HepG2 (cell line): ENCODE measurements around the gene CFAP210. TPM values are rescaled to one million over a fixed set of nuclear protein-coding genes. Genes with fewer than 3 reads are reported as not detected.

Experiments used
- CERS6 ChIP-seq: sonication (generic); formaldehyde crosslinking; IDR thresholded peaks from 2 replicates; pipeline ENCODE4 v1.5.0; 2020; ENCODE audit warnings: missing genetic modification reagents
- DNMT3B ChIP-seq: conservative IDR thresholded peaks from 2 replicates; pipeline ENCODE4 v1.6.1; 2016; ENCODE audit warnings: missing biosample characterization, control low read depth
- HDAC6 ChIP-seq: fragments of 200-600 bp; sonication (generic); IDR thresholded peaks from 2 replicates; pipeline ENCODE4 v1.7.0; 2017; ENCODE audit warnings: mild to moderate bottlenecking, antibody characterized with exemption, low read length, low read depth
- HIC2 ChIP-seq: sonication (generic); formaldehyde crosslinking; IDR thresholded peaks from 2 replicates; pipeline ENCODE4 v1.9.0; 2022; ENCODE audit warnings: low read depth, missing genetic modification reagents
- IRF9 ChIP-seq: sonication (generic); formaldehyde crosslinking; IDR thresholded peaks from 2 replicates; pipeline ENCODE4 v1.8.0; 2022; ENCODE audit warnings: missing genetic modification reagents, mild to moderate bottlenecking, borderline replicate concordance
- MIER2 ChIP-seq: IDR thresholded peaks from 2 replicates; pipeline ENCODE4 v1.6.1; 2016; ENCODE audit warnings: missing biosample characterization, missing genetic modification reagents
- MTA1 ChIP-seq: sonication (generic); formaldehyde crosslinking; IDR thresholded peaks from 2 replicates; pipeline ENCODE4 v1.4.0; 2020; ENCODE audit warnings: missing genetic modification reagents, mild to moderate bottlenecking, borderline replicate concordance
- NRL ChIP-seq: sonication (generic); formaldehyde crosslinking; IDR thresholded peaks from 2 replicates; pipeline ENCODE4 v1.5.0; 2020; ENCODE audit warnings: missing genetic modification reagents, mild to moderate bottlenecking, moderate library complexity, borderline replicate concordance
- PRPF4 ChIP-seq: fragments of 200-400 bp; formaldehyde crosslinking; IDR thresholded peaks from 2 replicates; pipeline ENCODE4 v1.6.1; 2016; ENCODE audit warnings: low read length, low read depth; ENCODE audit not compliant: poor library complexity, severe bottlenecking
- REST ChIP-seq, 2 experiments: IDR thresholded peaks; 2 replicates each; pipeline ENCODE4 v1.6.1; 2011 to 2012; ENCODE audit warnings: low read length in 2 of 2, borderline replicate concordance in 1 of 2, low read depth in 1 of 2, mild to moderate bottlenecking in 1 of 2, moderate library complexity in 1 of 2
- RFXANK ChIP-seq: IDR thresholded peaks from 2 replicates; pipeline ENCODE4 v1.6.1; 2016
- ZKSCAN1 ChIP-seq: fragments of 150-350 bp; IDR thresholded peaks from 2 replicates; pipeline ENCODE4 v1.6.1; 2014; ENCODE audit warnings: low read length
- ZNF18 ChIP-seq: sonication (generic); formaldehyde crosslinking; IDR thresholded peaks from 2 replicates; pipeline ENCODE4 v1.8.0; 2022; ENCODE audit warnings: mild to moderate bottlenecking, missing genetic modification reagents; ENCODE audit not compliant: insufficient replicate concordance
- ZNF264 ChIP-seq: sonication (generic); formaldehyde crosslinking; IDR thresholded peaks from 2 replicates; pipeline ENCODE4 v1.4.0; 2020; ENCODE audit warnings: missing genetic modification reagents
- ZNF430 ChIP-seq: sonication (generic); formaldehyde crosslinking; IDR thresholded peaks from 2 replicates; pipeline ENCODE4 v1.9.0; 2021; ENCODE audit warnings: mild to moderate bottlenecking, missing genetic modification reagents
- ZNF44 ChIP-seq: sonication (generic); formaldehyde crosslinking; IDR thresholded peaks from 2 replicates; pipeline ENCODE4 v1.5.1; 2020; ENCODE audit warnings: mild to moderate bottlenecking, missing genetic modification reagents
- ZNF451 ChIP-seq: sonication (generic); formaldehyde crosslinking; IDR thresholded peaks from 2 replicates; pipeline ENCODE4 v1.5.0; 2020; ENCODE audit warnings: mild to moderate bottlenecking, missing genetic modification reagents
- ZNF670 ChIP-seq: sonication (generic); formaldehyde crosslinking; IDR thresholded peaks from 2 replicates; pipeline ENCODE4 v1.8.0; 2022; ENCODE audit warnings: mild to moderate bottlenecking, missing genetic modification reagents, borderline replicate concordance
- ZNF678 ChIP-seq: sonication (generic); formaldehyde crosslinking; IDR thresholded peaks from 2 replicates; pipeline ENCODE4 v1.4.0; 2020; ENCODE audit warnings: mild to moderate bottlenecking, missing genetic modification reagents
- ZSCAN29 ChIP-seq: sonication (generic); formaldehyde crosslinking; conservative IDR thresholded peaks from 2 replicates; pipeline ENCODE4 v1.4.0; 2020; ENCODE audit warnings: mild to moderate bottlenecking, missing genetic modification reagents
- polyA plus RNA-seq, 8 experiments: library from polyadenylated mRNA; depleted of rRNA in 3 of 8; stranded (reverse) in 7 of 8; unstranded in 1 of 8; fragments of >200 nt; fragmentation: Illumina TruSeq in 4 of 8; extraction: Trizol in 4 of 8; gene quantifications; 2 replicates each; pipeline versions ENCODE4 v1.2.1 to v1.2.3, GENCODE V29; 2011 to 2016; ENCODE audit warnings: low read depth in 4 of 8, missing spikeins in 1 of 8, mixed read lengths in 1 of 8; ENCODE audit not compliant: insufficient read depth in 1 of 8
- total RNA-seq, 5 experiments: library from RNA; depleted of rRNA; stranded (reverse); fragments of >200 nt; fragmentation: Illumina TruSeq; extraction: Trizol; gene quantifications; 2 replicates each; pipeline ENCODE4 v1.2.3, GENCODE V29; 2016; ENCODE audit warnings: low read depth in 1 of 5

Gene CFAP210
- total and polyA plus RNA-seq, 2 of the 13 experiments (the other 11 are each of a cell fraction or from before 2014, with no cell fraction given) = 0.18 TPM; not detected in 1

GRCh38 chr2:169694113-169694893, at the start of gene CFAP210, which contains the start of gene PHOSPHO2 (continued):
- TF ChIP-seq CERS6 (no peak), MIER2 (CRISPR knock-in tag) (no peak), PRPF4 (no peak), ZNF18 (CRISPR knock-in tag) (peak; percentile 77), RFXANK (CRISPR knock-in tag) (peak; percentile 70; the same call in 1 of the 2 replicates), NRL (CRISPR knock-in tag) (peak; percentile 99), ZSCAN29 (CRISPR knock-in tag) (no peak), ZNF451 (CRISPR knock-in tag) (peak; percentile 90), HDAC6 (no peak), REST (IDR thresholded peaks at IDR 0.05; ENCODE audit: borderline replicate concordance in 1 of 2, low read depth in 1 of 2, low read length in 2 of 2) (peak in 1 of 2 experiments; percentile 27; a peak in 1 of 4 replicates), ZNF670 (CRISPR knock-in tag) (peak; percentile 97), ZNF264 (peak; percentile 77), DNMT3B (CRISPR knock-in tag) (0 out of 2 replicates have a peak, but pooled peaks have one; percentile 59), ZNF430 (CRISPR knock-in tag) (peak; percentile 92), HIC2 (CRISPR knock-in tag) (peak; percentile 52; the same call in 1 of the 2 replicates), IRF9 (CRISPR knock-in tag) (peak; percentile 97), ZNF678 (CRISPR knock-in tag) (0 out of 2 replicates have a peak, but pooled peaks have one; percentile 48), MTA1 (peak; percentile 96), ZKSCAN1 (no peak), ZNF44 (CRISPR knock-in tag) (peak; percentile 97)
